T-helper 1 cell treated with Interleukin-12 subunit alpha and Interleukin-12 subunit beta and Interleukin-4 antibody, amounts not matched to agents 30 ng/mL and 1 ng/mL, for 36 hours (primary cell): ENCODE results near the gene SOS1. TPM values are rescaled to one million over a fixed set of nuclear protein-coding genes. Genes with fewer than 3 reads are reported as not detected.

Source experiments
- intact Hi-C: fragments of 100-400 bp; cut with micrococcal nuclease; formaldehyde crosslinking; loops from one replicate; pipeline ENCODE4 v1.15.1; 2024
- total RNA-seq: library from RNA; stranded (reverse); gene quantifications from 2 replicates; pipeline ENCODE4 v1.2.3, GENCODE V29; 2022

The SOS1 gene
- total RNA-seq, 1 donor from 2014 or later, result 283 TPM

- intact Hi-C loops, result no loop called here
These were observed 13.1 kb downstream of the SOS1 start for GRCh38 chr2:39107724-39108273.

GRCh38 chr2:39107156-39107555 lies 13.7 kb downstream of the SOS1 start:
- intact Hi-C loops, result no loop called here

GRCh38 chr2:39099870-39100728 lies 20.8 kb downstream of the SOS1 start:
- intact Hi-C loops, result loop anchor here (2.0 kb wide), 1 partner anchor 15 kb away; no protein-coding TSS in a partner anchor

GRCh38 chr2:39099310-39099869 lies 21.5 kb downstream of the SOS1 start:
- intact Hi-C loops, result no loop called here

- intact Hi-C loops, result loop anchor here (2.0 kb wide), 1 partner anchor 133 kb away; no protein-coding TSS in a partner anchor
These were observed 25.2 kb downstream of the SOS1 start for GRCh38 chr2:39095624-39096023.

GRCh38 chr2:39094717-39095363 lies 26.0 kb downstream of the SOS1 start:
- intact Hi-C loops, result loop anchor here (2.0 kb wide), 1 partner anchor 134 kb away; no protein-coding TSS in a partner anchor

DNA sequence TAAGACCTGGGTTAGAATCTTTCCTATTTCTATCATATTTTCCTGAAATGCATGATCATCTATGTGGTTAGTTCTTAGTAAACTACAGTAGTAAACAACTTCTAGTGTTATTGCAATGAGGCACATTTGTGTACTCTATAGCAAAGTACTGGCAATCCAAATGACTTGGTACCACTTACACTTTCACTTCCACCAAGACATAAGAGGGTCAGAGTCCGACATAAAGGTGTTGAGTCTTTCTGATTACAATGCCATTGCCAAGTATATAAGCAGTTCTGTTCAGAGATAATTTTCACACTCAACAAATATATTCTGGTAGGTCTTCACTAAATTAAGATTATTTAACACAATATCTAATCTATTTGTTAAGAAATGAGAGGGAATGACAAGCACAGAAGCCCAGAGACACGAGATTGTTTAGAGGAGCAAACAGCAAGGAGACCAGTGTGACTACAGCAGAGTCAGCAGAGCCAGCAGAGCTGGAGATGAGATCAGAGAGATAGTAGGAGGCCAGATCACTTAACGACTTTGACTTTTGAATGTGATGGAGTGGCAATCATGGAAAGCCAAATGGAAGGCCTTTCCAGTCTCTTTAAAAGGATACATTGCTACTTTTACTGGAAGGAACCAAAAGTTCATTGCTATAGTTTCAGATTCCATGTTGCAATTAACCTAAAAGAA lies 27.5 kb downstream of the SOS1 start:
- intact Hi-C loops, result no loop called here

DNA sequence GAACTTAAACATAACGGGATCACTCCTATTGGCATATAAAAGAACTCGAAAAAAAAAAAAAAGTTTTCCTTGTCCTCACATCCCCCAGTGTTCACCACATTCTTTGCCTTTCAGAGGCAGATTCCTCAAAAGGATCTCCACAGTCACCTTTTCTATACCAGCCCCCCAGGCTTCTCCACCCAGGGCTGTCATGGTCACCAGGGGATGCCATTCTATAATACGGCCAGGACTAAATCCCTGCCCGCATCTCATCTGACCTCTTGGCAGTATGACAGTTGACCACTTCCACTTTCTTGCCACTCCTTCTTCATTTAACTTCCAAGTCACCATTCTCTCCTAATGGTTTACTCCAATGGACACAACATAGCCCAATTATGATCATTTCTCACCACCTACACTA lies 29.3 kb downstream of the SOS1 start:
- intact Hi-C loops, result no loop called here

DNA sequence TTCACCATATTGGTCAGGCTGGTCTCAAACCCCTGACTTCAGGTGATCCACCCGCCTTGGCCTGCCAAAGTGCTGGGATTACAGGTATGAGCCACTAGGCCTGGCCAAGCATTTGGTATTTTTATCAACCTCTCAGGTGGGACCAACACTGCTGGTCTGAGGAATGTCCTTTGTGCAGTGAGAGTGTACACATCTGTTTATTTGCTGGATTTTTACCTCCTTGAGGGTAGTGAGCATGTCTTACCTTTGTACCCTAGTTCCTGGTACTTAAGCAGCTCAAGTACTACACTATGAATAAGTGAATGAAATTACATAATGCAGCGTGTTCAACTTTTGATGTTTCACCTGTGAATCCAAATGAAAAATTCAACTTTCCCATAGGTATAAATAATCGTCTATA lies 29.8 kb downstream of the SOS1 start:
- intact Hi-C loops, result no loop called here

GRCh38 chr2:39080152-39080551 lies 40.7 kb downstream of the SOS1 start:
- intact Hi-C loops, result no loop called here

DNA sequence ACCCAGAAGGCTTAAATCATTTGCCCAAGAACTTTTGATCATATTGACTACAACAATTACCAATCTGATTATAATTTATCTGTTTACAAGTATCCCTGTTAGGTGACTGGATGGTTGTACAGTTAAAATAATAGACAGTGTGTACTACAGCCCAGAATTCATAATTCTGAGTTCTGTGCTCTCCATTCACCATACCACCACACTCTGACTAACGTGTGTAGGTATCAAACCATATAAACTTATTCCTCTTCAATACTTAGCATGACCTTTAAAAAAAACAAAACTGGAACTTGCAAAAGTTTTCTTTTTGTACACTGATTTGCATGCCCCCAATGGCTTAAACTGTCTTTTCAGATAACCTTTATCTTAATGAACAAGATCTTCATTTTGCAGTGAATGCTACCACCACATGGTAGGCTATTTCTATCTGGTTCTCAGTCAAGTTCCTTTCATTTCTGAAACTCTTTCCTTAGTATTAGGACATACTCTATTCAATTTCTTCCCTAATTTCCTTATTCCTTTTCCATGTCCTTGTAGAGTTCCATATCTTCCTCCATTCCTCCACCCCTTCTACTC lies 50.9 kb downstream of the SOS1 start:
- intact Hi-C loops, result no loop called here

DNA sequence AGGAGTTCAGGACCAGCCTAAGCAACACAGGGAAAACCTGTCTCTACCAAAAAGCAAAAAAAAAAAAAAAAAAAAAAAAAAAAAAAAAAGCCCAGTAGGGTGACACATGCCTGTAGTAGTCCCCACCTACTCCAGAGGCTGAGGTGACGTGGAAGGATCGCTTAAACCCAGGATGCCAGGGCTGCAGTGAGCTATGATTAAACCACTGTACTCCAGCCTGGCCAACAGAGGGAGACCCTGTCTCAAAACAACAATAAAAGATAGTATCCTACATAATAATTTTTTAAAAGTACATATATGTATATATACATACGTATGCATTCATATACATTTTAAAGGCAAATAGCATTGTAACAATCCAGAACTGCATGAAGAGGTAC lies 51.7 kb downstream of the SOS1 start:
- intact Hi-C loops, result no loop called here

DNA sequence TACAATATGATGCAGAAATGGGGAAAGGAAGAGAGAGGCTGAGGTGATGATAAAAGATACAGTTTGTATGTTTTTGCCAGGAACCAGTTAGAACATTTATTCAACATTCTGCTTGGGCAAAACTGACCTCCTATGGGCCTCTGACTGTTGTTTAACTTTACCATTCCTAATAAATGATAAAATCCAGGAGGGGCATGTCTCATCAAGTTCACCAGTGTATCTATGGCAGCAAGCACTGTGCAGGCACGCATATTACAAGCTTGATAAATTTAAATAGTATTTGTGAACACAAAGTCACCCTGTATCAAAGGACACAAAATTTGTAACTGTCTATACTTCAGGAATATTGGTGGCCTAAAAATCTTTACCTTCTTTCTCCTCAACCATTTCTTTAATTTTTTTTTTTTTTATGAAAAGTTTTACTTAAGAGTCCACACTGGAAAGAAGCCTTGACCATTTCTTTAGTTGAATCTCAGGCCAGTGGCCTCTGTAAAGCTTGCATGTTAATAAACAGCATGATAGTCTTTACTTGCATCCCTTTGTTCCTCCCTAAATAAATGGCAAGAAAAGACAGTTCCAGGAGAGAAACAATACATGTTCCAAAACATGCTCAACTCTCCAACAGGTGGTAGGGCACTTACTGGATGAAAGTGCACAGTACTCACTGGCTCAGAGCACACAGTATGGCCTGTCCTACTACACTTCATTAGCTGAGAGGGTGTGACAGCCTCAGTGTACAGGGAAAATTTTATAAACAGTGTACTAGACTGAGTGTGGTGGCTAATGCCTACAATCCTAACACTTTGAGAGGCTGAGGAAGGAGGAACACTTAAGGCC lies 52.3 kb downstream of the SOS1 start:
- intact Hi-C loops, result no loop called here

- intact Hi-C loops, result loop anchor here (2.0 kb wide), 1 partner anchor 17 kb away; no protein-coding TSS in a partner anchor
These were observed 55.2 kb downstream of the SOS1 start for GRCh38 chr2:39065616-39066015.

DNA sequence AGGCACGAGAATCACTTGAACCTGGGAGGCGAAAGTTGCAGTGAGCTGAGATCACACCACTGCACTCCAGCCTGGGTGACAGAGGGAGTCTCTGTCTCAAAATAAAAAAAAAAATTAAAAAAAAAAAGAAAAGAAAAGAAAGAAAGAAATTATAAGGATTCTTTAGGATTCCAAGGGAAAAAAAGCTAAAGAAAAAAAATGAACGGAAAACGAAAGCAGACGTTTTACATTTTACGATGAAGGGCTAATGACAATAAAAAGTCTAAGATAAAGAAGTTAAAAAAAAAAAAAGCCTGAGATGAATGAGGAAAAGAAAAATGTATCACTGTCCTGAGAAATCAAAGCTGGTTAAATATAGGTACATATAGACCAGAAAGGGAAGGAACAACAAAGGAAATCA lies 58.5 kb downstream of the SOS1 start:
- intact Hi-C loops, result no loop called here

- intact Hi-C loops, result no loop called here
These were observed 59.6 kb downstream of the SOS1 start for GRCh38 chr2:39061280-39061679.

DNA sequence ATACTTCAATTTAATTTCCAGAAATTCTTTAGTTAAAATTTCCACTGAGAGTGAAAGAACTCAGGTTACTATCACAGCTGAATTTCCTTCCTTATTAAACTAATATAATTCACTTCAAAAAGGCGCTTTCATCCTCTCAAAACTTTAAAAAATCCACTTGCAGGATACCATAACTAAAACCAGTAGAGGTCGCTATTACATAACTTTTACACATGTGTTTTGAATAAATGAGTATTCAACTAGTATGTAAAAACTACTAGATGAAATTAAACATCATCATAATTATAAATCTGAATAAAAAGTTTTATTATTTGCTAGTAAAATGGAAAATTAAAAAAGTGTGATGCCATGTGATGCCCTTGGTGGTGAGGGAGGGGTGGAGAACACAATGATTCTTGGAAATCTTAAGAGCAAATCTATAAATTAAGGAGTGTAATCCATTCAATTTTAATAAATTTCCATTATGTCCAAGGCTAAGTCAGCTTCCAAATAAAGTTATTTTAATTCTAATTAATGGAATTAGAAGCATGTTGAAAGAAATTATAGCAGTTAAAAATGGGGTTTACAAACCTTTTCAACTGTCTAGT lies 61.4 kb downstream of the SOS1 start:
- intact Hi-C loops, result loop anchor here (1.0 to 5.0 kb wide), 4 partner anchors 37 to 169 kb away; no protein-coding TSS in a partner anchor

GRCh38 chr2:39058101-39058500 lies 62.8 kb downstream of the SOS1 start:
- intact Hi-C loops, result loop anchor here (2.0 to 5.0 kb wide), 2 partner anchors 36 to 111 kb away; no protein-coding TSS in a partner anchor

GRCh38 chr2:39052665-39053064 lies 68.2 kb downstream of the SOS1 start:
- intact Hi-C loops, result loop anchor here (5.0 kb wide), 1 partner anchor 40 kb away; no protein-coding TSS in a partner anchor
